ENCODE results near the gene PITPNM2.

The PITPNM2 gene

GRCh38 chr12:123153906-123154305 is 3.0 kb upstream of the PITPNM2 start:
- Histone ChIP-seq H3K79me2 (ENCODE audit: control insufficient read depth, low read length) (no peaks in the 10 kb centered on the region), H3K9me2 (replicated peaks; ENCODE audit: control insufficient read depth, low read length) (no peaks in the 10 kb centered on the region), H3K9me3 (ENCODE audit: control insufficient read depth, insufficient read depth, low read length) (no peaks in the 10 kb centered on the region), H3K27ac (ENCODE audit: low read depth, low read length) (no peak overlapping the region), H3K36me3 (ENCODE audit: control insufficient read depth, low read length) (peaks cover 22% of the 10 kb centered on the region), H3K27me3 (ENCODE audit: control insufficient read depth, low read length) (peaks cover 23% of the 10 kb centered on the region), H4K20me1 (ENCODE audit: control insufficient read depth, insufficient read depth, low read depth, low read length) (peaks cover 9% of the 10 kb centered on the region; the same call in 1 of the 2 replicates), H3K4me1 (ENCODE audit: control insufficient read depth, low read length) (peaks cover 7% of the 10 kb centered on the region; the same call in 1 of the 2 replicates), H3K4me3 (ENCODE audit: low read length) (no peak overlapping the region), H3F3A (ENCODE audit: control insufficient read depth, insufficient read depth) (peaks cover 19% of the 10 kb centered on the region), H3K4me2 (ENCODE audit: low read length) (no peak overlapping the region)
- TF ChIP-seq EZH2phosphoT487 (IDR thresholded peaks at IDR 0.05; ENCODE audit: borderline replicate concordance, low read length) (no peak), CTCF (IDR thresholded peaks at IDR 0.05; ENCODE audit: low read depth, low read length, poor library complexity, severe bottlenecking) (no peak)

- Histone ChIP-seq H3K9me3 (ENCODE audit: control insufficient read depth, insufficient read depth, low read length) (no peaks in the 10 kb centered on the region), H3K4me3 (ENCODE audit: low read length) (no peak overlapping the region), H3F3A (ENCODE audit: control insufficient read depth, insufficient read depth) (peaks cover 19% of the 10 kb centered on the region), H3K4me2 (ENCODE audit: low read length) (no peak overlapping the region), H3K36me3 (ENCODE audit: control insufficient read depth, low read length) (peaks cover 22% of the 10 kb centered on the region), H3K27me3 (ENCODE audit: control insufficient read depth, low read length) (peaks cover 32% of the 10 kb centered on the region), H3K79me2 (ENCODE audit: control insufficient read depth, low read length) (no peaks in the 10 kb centered on the region), H3K4me1 (ENCODE audit: control insufficient read depth, low read length) (peaks cover 7% of the 10 kb centered on the region; the same call in 1 of the 2 replicates), H3K9me2 (replicated peaks; ENCODE audit: control insufficient read depth, low read length) (no peaks in the 10 kb centered on the region), H4K20me1 (ENCODE audit: control insufficient read depth, insufficient read depth, low read depth, low read length) (peaks cover 9% of the 10 kb centered on the region; the same call in 1 of the 2 replicates), H3K27ac (ENCODE audit: low read depth, low read length) (no peak overlapping the region)
- TF ChIP-seq CTCF (IDR thresholded peaks at IDR 0.05; ENCODE audit: low read depth, low read length, poor library complexity, severe bottlenecking) (no peak), EZH2phosphoT487 (IDR thresholded peaks at IDR 0.05; ENCODE audit: borderline replicate concordance, low read length) (no peak)
Measured at GRCh38 chr12:123152833-123153232, 1.9 kb upstream of the PITPNM2 start.

GRCh38 chr12:123151457-123152454 is 866 bp upstream of the PITPNM2 start:
- Histone ChIP-seq H3F3A (ENCODE audit: control insufficient read depth, insufficient read depth) (peaks cover 19% of the 10 kb centered on the region), H3K27me3 (ENCODE audit: control insufficient read depth, low read length) (peaks cover 34% of the 10 kb centered on the region), H3K4me2 (ENCODE audit: low read length) (peak overlapping the region; percentile 73), H3K79me2 (ENCODE audit: control insufficient read depth, low read length) (no peaks in the 10 kb centered on the region), H3K4me3 (ENCODE audit: low read length) (peak overlapping the region; percentile 71), H3K36me3 (ENCODE audit: control insufficient read depth, low read length) (peaks cover 19% of the 10 kb centered on the region), H4K20me1 (ENCODE audit: control insufficient read depth, insufficient read depth, low read depth, low read length) (peaks cover 9% of the 10 kb centered on the region; the same call in 1 of the 2 replicates), H3K9me2 (replicated peaks; ENCODE audit: control insufficient read depth, low read length) (no peaks in the 10 kb centered on the region), H3K9me3 (ENCODE audit: control insufficient read depth, insufficient read depth, low read length) (no peaks in the 10 kb centered on the region), H3K27ac (ENCODE audit: low read depth, low read length) (no peak overlapping the region), H3K4me1 (ENCODE audit: control insufficient read depth, low read length) (peaks cover 7% of the 10 kb centered on the region; the same call in 1 of the 2 replicates)
- no peak for TF ChIP-seq EZH2phosphoT487 (IDR thresholded peaks at IDR 0.05; ENCODE audit: borderline replicate concordance, low read length)
- TF ChIP-seq CTCF (IDR thresholded peaks at IDR 0.05; ENCODE audit: low read depth, low read length, poor library complexity, severe bottlenecking) = no peak

Measured in DOHH2 (cell line).